ENCODE results near the gene C1QB.

DNA sequence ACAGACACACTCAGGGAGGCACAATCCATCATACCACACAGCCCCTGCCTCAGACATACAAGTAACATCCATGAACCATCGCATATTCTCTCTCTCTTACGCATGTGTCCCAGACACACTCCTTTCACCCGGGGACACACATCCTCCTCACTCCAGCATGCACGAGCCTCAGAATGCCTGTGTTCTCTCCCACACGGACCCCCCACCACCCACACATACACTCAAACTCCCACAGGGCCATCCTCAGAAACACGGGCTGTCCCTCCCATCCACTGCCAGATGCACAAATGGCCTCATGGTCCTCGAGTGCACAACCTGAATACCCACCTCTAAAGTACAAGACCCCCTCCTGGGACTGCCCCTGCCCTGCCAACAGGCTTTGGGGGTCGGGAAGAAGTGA lies 11.8 kb upstream of the C1QB start:
- TF ChIP-seq, protein P1, sequence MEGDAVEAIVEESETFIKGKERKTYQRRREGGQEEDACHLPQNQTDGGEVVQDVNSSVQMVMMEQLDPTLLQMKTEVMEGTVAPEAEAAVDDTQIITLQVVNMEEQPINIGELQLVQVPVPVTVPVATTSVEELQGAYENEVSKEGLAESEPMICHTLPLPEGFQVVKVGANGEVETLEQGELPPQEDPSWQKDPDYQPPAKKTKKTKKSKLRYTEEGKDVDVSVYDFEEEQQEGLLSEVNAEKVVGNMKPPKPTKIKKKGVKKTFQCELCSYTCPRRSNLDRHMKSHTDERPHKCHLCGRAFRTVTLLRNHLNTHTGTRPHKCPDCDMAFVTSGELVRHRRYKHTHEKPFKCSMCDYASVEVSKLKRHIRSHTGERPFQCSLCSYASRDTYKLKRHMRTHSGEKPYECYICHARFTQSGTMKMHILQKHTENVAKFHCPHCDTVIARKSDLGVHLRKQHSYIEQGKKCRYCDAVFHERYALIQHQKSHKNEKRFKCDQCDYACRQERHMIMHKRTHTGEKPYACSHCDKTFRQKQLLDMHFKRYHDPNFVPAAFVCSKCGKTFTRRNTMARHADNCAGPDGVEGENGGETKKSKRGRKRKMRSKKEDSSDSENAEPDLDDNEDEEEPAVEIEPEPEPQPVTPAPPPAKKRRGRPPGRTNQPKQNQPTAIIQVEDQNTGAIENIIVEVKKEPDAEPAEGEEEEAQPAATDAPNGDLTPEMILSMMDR (IDR thresholded peaks at IDR 0.05) = no peak
- no peak for TF ChIP-seq POLR2A (IDR thresholded peaks at IDR 0.05)

Data from heart left ventricle (tissue), 13 donors.